Measurements from ENCODE around the gene SPO11. TPM values are rescaled to one million over a fixed set of nuclear protein-coding genes. Genes with fewer than 3 reads are reported as not detected.

SPO11 gene
- total and polyA plus RNA-seq, 2 experiments from 2014 or later = not detected

DNA sequence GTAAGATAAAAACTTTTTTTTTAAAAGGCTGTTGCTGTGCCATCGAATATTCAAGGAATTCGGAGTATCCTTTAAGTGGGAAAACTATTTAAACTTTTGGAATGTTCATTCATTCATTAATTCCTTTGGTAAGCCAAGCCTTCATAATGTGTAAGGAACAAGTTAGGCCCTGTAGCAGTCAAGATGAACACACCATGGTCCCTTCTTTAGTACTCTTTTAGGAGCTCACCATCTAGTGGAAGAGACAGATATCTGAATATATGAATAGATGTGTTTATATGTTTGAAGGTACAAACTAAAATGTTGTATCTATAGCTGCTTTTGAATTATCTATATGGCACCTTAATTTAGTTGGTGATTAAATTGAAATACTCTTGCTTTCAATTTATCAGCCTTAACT, 5.8 kb downstream of the SPO11 start:
- Histone ChIP-seq H2AFZ (no peak overlapping the region), H3K36me3 (ENCODE audit: insufficient read depth) (no peaks in the 10 kb centered on the region), H3K4me2 (no peak overlapping the region), H4K20me1 (replicated peaks; ENCODE audit: insufficient read depth) (no peaks in the 10 kb centered on the region), H3K27ac (ENCODE audit: low read depth) (no peak overlapping the region), H3K27me3 (ENCODE audit: insufficient read depth) (no peaks in the 10 kb centered on the region), H3K79me2 (replicated peaks; ENCODE audit: insufficient read depth) (no peaks in the 10 kb centered on the region), H3K4me3 (no peak overlapping the region), H3K9me2 (ENCODE audit: insufficient read depth) (no peaks in the 10 kb centered on the region), H3F3A (replicated peaks; ENCODE audit: low read depth) (no peaks in the 10 kb centered on the region), H3K4me1 (ENCODE audit: insufficient read depth) (no peaks in the 10 kb centered on the region)
- TF ChIP-seq, protein P1, sequence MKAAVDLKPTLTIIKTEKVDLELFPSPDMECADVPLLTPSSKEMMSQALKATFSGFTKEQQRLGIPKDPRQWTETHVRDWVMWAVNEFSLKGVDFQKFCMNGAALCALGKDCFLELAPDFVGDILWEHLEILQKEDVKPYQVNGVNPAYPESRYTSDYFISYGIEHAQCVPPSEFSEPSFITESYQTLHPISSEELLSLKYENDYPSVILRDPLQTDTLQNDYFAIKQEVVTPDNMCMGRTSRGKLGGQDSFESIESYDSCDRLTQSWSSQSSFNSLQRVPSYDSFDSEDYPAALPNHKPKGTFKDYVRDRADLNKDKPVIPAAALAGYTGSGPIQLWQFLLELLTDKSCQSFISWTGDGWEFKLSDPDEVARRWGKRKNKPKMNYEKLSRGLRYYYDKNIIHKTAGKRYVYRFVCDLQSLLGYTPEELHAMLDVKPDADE (IDR thresholded peaks at IDR 0.05) = no peak
- Mint-ChIP-seq H3K4me3 (no peak overlapping the region), H3K9me3 (no peaks in the 10 kb centered on the region), H3K27me3 (ENCODE audit: insufficient read depth, low read depth, poor library complexity) (no peaks in the 10 kb centered on the region), H3K4me1 (no peaks in the 10 kb centered on the region), H3K27ac (no peak overlapping the region), H3K36me3 (ENCODE audit: low read depth) (no peaks in the 10 kb centered on the region)
- ATAC-seq (no peak), DNase-seq (ENCODE audit: low spot score) (no peak)

DNA sequence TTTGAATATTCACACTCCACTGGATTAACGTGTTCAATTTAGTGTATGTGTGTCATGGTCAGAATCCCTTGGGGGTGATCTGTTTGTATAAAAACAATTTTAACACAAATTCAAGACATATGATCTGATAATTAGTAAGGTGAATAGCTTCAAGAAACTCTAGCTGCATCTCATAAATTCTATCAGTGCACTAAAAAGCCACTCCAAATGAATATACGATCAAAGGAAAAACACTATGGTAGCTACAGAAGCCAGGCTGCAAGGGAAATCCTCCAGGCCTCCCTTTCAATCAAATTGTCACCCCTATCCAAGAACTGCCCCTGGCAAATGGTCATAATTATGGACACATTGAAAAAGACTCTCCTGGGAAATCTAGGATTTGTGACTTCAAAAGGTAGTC, 12.1 kb downstream of the SPO11 start:
- Histone ChIP-seq H3F3A (replicated peaks; ENCODE audit: low read depth) (no peaks in the 10 kb centered on the region), H3K79me2 (replicated peaks; ENCODE audit: insufficient read depth) (no peaks in the 10 kb centered on the region), H3K27me3 (ENCODE audit: insufficient read depth) (no peaks in the 10 kb centered on the region), H3K27ac (ENCODE audit: low read depth) (no peak overlapping the region), H3K36me3 (ENCODE audit: insufficient read depth) (no peaks in the 10 kb centered on the region), H3K4me1 (ENCODE audit: insufficient read depth) (no peaks in the 10 kb centered on the region), H2AFZ (no peak overlapping the region), H3K9me2 (ENCODE audit: insufficient read depth) (no peaks in the 10 kb centered on the region), H3K4me2 (no peak overlapping the region), H4K20me1 (replicated peaks; ENCODE audit: insufficient read depth) (no peaks in the 10 kb centered on the region), H3K4me3 (no peak overlapping the region)
- Mint-ChIP-seq H3K36me3 (ENCODE audit: low read depth) (no peaks in the 10 kb centered on the region), H3K4me3 (no peak overlapping the region), H3K27me3 (ENCODE audit: insufficient read depth, low read depth, poor library complexity) (no peaks in the 10 kb centered on the region), H3K27ac (no peak overlapping the region), H3K9me3 (no peaks in the 10 kb centered on the region), H3K4me1 (no peaks in the 10 kb centered on the region)
- DNase-seq (ENCODE audit: low spot score) (no peak), ATAC-seq (no peak)
- TF ChIP-seq ZNF114 (CRISPR knock-in tag; IDR thresholded peaks at IDR 0.05) (no peak), JUNB (IDR thresholded peaks at IDR 0.05; ENCODE audit: unreplicated experiment) (no peak), EZH2 (IDR thresholded peaks at IDR 0.05; ENCODE audit: low read depth, unreplicated experiment) (no peak), EZH2phosphoT487 (IDR thresholded peaks at IDR 0.05; ENCODE audit: unreplicated experiment) (no peak)
- TF ChIP-seq, protein P2, sequence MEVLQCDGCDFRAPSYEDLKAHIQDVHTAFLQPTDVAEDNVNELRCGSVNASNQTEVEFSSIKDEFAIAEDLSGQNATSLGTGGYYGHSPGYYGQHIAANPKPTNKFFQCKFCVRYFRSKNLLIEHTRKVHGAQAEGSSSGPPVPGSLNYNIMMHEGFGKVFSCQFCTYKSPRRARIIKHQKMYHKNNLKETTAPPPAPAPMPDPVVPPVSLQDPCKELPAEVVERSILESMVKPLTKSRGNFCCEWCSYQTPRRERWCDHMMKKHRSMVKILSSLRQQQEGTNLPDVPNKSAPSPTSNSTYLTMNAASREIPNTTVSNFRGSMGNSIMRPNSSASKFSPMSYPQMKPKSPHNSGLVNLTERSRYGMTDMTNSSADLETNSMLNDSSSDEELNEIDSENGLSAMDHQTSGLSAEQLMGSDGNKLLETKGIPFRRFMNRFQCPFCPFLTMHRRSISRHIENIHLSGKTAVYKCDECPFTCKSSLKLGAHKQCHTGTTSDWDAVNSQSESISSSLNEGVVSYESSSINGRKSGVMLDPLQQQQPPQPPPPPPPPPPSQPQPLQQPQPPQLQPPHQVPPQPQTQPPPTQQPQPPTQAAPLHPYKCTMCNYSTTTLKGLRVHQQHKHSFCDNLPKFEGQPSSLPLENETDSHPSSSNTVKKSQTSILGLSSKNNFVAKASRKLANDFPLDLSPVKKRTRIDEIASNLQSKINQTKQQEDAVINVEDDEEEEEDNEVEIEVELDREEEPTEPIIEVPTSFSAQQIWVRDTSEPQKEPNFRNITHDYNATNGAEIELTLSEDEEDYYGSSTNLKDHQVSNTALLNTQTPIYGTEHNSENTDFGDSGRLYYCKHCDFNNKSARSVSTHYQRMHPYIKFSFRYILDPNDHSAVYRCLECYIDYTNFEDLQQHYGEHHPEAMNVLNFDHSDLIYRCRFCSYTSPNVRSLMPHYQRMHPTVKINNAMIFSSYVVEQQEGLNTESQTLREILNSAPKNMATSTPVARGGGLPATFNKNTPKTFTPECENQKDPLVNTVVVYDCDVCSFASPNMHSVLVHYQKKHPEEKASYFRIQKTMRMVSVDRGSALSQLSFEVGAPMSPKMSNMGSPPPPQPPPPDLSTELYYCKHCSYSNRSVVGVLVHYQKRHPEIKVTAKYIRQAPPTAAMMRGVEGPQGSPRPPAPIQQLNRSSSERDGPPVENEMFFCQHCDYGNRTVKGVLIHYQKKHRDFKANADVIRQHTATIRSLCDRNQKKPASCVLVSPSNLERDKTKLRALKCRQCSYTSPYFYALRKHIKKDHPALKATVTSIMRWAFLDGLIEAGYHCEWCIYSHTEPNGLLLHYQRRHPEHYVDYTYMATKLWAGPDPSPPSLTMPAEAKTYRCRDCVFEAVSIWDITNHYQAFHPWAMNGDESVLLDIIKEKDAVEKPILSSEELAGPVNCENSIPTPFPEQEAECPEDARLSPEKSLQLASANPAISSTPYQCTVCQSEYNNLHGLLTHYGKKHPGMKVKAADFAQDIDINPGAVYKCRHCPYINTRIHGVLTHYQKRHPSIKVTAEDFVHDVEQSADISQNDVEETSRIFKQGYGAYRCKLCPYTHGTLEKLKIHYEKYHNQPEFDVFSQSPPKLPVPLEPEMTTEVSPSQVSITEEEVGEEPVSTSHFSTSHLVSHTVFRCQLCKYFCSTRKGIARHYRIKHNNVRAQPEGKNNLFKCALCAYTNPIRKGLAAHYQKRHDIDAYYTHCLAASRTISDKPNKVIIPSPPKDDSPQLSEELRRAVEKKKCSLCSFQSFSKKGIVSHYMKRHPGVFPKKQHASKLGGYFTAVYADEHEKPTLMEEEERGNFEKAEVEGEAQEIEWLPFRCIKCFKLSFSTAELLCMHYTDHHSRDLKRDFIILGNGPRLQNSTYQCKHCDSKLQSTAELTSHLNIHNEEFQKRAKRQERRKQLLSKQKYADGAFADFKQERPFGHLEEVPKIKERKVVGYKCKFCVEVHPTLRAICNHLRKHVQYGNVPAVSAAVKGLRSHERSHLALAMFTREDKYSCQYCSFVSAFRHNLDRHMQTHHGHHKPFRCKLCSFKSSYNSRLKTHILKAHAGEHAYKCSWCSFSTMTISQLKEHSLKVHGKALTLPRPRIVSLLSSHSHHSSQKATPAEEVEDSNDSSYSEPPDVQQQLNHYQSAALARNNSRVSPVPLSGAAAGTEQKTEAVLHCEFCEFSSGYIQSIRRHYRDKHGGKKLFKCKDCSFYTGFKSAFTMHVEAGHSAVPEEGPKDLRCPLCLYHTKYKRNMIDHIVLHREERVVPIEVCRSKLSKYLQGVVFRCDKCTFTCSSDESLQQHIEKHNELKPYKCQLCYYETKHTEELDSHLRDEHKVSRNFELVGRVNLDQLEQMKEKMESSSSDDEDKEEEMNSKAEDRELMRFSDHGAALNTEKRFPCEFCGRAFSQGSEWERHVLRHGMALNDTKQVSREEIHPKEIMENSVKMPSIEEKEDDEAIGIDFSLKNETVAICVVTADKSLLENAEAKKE (CRISPR knock-in tag; IDR thresholded peaks at IDR 0.05) = no peak
- TF ChIP-seq, protein P1 (IDR thresholded peaks at IDR 0.05) = no peak
- TF ChIP-seq, protein P3, sequence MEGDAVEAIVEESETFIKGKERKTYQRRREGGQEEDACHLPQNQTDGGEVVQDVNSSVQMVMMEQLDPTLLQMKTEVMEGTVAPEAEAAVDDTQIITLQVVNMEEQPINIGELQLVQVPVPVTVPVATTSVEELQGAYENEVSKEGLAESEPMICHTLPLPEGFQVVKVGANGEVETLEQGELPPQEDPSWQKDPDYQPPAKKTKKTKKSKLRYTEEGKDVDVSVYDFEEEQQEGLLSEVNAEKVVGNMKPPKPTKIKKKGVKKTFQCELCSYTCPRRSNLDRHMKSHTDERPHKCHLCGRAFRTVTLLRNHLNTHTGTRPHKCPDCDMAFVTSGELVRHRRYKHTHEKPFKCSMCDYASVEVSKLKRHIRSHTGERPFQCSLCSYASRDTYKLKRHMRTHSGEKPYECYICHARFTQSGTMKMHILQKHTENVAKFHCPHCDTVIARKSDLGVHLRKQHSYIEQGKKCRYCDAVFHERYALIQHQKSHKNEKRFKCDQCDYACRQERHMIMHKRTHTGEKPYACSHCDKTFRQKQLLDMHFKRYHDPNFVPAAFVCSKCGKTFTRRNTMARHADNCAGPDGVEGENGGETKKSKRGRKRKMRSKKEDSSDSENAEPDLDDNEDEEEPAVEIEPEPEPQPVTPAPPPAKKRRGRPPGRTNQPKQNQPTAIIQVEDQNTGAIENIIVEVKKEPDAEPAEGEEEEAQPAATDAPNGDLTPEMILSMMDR (conservative IDR thresholded peaks at IDR 0.05; ENCODE audit: low read depth in 2 of 2) = no peak
- TF ChIP-seq, protein P4, sequence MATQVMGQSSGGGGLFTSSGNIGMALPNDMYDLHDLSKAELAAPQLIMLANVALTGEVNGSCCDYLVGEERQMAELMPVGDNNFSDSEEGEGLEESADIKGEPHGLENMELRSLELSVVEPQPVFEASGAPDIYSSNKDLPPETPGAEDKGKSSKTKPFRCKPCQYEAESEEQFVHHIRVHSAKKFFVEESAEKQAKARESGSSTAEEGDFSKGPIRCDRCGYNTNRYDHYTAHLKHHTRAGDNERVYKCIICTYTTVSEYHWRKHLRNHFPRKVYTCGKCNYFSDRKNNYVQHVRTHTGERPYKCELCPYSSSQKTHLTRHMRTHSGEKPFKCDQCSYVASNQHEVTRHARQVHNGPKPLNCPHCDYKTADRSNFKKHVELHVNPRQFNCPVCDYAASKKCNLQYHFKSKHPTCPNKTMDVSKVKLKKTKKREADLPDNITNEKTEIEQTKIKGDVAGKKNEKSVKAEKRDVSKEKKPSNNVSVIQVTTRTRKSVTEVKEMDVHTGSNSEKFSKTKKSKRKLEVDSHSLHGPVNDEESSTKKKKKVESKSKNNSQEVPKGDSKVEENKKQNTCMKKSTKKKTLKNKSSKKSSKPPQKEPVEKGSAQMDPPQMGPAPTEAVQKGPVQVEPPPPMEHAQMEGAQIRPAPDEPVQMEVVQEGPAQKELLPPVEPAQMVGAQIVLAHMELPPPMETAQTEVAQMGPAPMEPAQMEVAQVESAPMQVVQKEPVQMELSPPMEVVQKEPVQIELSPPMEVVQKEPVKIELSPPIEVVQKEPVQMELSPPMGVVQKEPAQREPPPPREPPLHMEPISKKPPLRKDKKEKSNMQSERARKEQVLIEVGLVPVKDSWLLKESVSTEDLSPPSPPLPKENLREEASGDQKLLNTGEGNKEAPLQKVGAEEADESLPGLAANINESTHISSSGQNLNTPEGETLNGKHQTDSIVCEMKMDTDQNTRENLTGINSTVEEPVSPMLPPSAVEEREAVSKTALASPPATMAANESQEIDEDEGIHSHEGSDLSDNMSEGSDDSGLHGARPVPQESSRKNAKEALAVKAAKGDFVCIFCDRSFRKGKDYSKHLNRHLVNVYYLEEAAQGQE (IDR thresholded peaks at IDR 0.05; ENCODE audit: unreplicated experiment) = no peak

All from GM23338 (cell line).